Stomach (tissue), 4 donors: Measurements from ENCODE around the gene CXCL8.

Source experiments
- CTCF ChIP-seq, 7 experiments: fragments of 450-650 bp in 4 of 7; fragments of 200-600 bp in 3 of 7; sonication (generic) in 3 of 7; IDR thresholded peaks; one replicate each; pipeline ENCODE4 v1.5.1; 2016 to 2019; ENCODE audit warnings: antibody characterized with exemption in 7 of 7, control low read depth in 2 of 7, mild to moderate bottlenecking in 1 of 7
- POLR2A ChIP-seq, 4 donors: fragments of 450-650 bp; IDR thresholded peaks; one replicate each; pipeline ENCODE4 v1.6.1; 2016; ENCODE audit warnings: antibody characterized with exemption in 4 of 4, control low read depth in 2 of 4, mild to moderate bottlenecking in 1 of 4, moderate library complexity in 1 of 4
- POLR2AphosphoS5 ChIP-seq, 3 donors: sonication (generic); formaldehyde crosslinking; IDR thresholded peaks; one replicate each; pipeline ENCODE4 v1.6.1; 2016; ENCODE audit warnings: antibody characterized with exemption in 3 of 3

GRCh38 chr4:73750730-73751129 is 10.4 kb downstream of the CXCL8 start:
- TF ChIP-seq CTCF (IDR thresholded peaks at IDR 0.05), result no peak
- TF ChIP-seq POLR2AphosphoS5 (IDR thresholded peaks at IDR 0.05), result no peak
- TF ChIP-seq POLR2A (IDR thresholded peaks at IDR 0.05), result no peak
